ENCODE data around the gene HPX.

HPX gene

GRCh38 chr11:6389905-6390717 lies 50.7 kb downstream of the HPX start, which contains the start of gene SMPD1:
TSS of gene SMPD1 (plus strand) at chr11:6390474. CDS start at chr11:6390599, 125 bp downstream.
- peak within 1 kb of the TSS; percentile 98 for H3K4me3 ChIP-seq (ENCODE audit: low read depth, low read length)
- TF ChIP-seq CTCF (IDR thresholded peaks at IDR 0.05; ENCODE audit: insufficient read depth, low read depth, low read length, missing control alignments), result no peak
- DNase-seq (ENCODE audit: low read depth), result peak; percentile 95

- no peak overlapping the region for H3K4me3 ChIP-seq (ENCODE audit: low read depth, low read length)
- TF ChIP-seq CTCF (IDR thresholded peaks at IDR 0.05; ENCODE audit: insufficient read depth, low read depth, low read length, missing control alignments), result no peak
- DNase-seq (ENCODE audit: low read depth), result no peak
Observed at GRCh38 chr11:6388748-6389147, 52.0 kb downstream of the HPX start.

GRCh38 chr11:6387811-6388599 lies 52.8 kb downstream of the HPX start:
- TF ChIP-seq CTCF (IDR thresholded peaks at IDR 0.05; ENCODE audit: insufficient read depth, low read depth, low read length, missing control alignments), result no peak
- no peak for DNase-seq (ENCODE audit: low read depth)
- H3K4me3 ChIP-seq (ENCODE audit: low read depth, low read length), result no peak overlapping the region

GRCh38 chr11:6385046-6385777 lies 55.6 kb downstream of the HPX start:
- DNase-seq (ENCODE audit: low read depth), result no peak
- H3K4me3 ChIP-seq (ENCODE audit: low read depth, low read length), result no peak overlapping the region
- no peak for TF ChIP-seq CTCF (IDR thresholded peaks at IDR 0.05; ENCODE audit: insufficient read depth, low read depth, low read length, missing control alignments)
